Stimulated activated CD4-positive, alpha-beta T cell treated with anti-CD3 and anti-CD28 coated beads, TNF-alpha, amount 100 ng/mL, for 24 hours (primary cell): ENCODE measurements around the gene ZNF609.

Experiments used
- DNase-seq, 3 experiments: peaks; one replicate each; pipeline ENCODE4 v3.0.0-alpha.2; 2020; ENCODE audit warnings: low read depth in 3 of 3

The ZNF609 gene

DNA sequence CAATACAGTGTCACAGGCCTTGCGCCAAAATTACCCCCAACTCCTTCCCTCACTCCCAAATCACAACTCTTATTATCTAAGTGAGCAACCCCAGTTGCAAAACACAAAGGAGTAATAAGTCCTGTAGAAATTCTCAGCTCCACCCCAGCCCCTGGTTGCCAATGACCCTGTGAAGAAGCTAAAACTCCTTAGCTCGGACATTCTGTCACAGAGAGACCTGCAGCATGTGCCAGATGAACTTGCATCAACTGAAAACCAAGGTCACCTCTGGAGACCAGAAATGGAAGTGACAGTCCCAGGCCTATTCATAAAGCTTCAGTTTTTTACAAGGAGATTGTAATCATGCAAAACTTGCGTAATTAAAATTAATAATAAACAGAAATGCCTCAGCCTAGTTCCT lies 259.8 kb downstream of the ZNF609 start:
- no peak for DNase-seq

DNA sequence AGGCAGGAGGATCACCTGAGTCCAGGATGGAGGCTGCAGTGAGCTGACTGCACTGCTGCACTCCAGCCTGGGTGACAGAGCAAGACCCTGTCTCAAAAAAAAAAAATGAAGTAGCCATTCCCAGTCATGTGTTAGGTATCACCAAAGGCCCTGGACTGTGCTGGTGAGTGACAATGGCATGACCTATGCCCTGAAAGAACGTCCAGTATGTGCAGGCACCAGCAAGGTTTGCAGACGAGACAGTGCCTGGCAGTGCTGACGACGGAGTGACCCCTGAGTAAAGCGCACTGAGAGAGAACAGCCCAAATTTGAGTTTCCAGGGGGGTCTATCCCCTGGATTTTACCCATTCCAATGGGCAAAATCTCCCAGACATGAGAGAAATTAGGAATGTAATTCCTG lies 269.8 kb downstream of the ZNF609 start:
- no peak for DNase-seq

DNA sequence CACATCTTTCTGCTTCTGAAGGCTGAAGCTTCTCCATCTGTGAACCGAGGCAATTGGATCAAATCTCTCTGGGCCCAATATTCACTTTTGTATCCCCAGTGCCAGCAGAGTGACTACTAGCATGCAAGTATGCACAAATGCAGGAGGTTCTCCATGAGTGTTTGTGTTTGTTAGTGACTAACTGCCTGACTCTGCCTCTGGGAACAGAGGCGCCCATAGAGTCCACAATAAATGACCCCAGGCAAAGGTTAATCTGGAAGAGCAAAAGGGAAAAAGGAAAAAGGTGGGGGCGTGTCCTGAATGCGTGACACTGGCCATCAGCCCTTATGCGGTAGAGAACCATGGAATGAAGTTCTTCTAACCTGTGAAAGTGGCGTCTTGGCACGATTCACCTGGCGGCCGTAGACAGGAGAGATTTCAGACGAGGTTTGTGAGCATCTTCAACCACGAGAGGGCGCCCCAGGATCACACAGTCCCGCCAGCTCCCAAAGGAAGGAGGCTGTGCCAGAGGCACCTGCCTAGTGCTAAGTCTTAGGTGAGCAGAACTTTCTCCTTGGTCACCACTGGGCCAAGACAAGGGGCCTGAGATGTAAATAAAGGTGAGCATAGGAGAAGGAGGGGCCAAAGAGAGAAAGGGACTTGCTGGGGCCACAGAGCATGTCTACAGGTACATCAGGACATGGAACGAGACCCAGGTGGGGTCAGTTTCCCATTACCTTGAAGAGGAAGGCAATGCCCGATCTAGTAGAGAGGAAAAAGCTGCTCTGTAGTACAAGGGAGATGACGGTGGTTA lies 270.8 kb downstream of the ZNF609 start:
- DNase-seq: peak; percentile 74 to 86 (median 77)

DNA sequence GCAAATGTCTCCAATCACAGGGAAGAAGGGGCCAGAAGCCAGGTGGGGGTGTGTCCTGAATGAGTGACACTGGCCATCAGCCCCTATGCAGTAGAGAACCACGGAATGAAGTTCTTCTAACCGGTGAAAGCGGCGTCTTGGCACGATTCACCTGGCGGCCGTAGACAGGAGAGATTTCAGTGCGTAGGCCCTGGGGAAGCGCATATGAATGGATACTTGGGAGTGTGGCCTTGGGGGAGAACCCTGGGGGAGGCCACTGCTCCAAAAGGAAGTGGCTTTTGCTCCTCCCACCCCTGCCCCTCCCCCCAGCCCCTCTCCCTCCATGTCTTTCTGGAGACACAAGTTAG lies 271.4 kb downstream of the ZNF609 start:
- DNase-seq: no peak

DNA sequence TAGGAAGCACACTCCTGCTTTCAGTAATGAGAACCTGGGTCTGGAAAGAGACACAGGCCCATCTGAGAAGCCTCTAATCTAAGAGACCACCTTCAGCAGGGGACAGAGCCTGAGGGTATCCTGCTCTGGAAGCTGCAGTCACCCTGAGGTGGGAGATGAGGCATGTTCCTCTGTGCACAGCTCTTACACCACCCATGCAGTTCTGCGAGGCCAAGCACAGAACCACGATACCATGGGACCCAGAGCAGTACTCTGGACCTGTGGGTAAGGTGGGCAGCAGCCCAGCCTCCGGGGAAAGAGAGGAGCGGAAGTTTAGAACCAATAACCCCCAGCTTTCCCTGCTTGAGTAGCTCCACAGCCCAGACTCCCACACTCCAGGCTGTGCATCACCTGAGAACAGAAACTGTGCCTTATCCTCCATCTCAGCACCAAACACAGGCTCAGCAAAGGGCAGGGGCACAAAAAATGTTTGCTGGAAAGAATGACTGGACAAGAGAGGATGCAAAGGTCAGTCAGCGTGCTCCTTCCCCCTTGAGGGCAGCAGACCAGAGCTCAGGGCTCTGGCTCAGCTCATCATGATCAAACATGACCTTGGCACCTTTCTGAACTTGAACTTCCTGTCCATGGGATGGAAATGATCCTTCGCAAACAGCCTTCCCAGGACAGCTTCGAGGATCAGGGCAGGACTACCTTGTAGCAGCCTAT lies 271.9 kb downstream of the ZNF609 start:
- no peak for DNase-seq
